Colonic mucosa (tissue), 4 donors: ENCODE measurements around the gene ZNF385B. TPM values are rescaled to one million over a fixed set of nuclear protein-coding genes. Genes with fewer than 3 reads are reported as not detected.

Source experiments
- DNase-seq: peaks from one replicate; pipeline ENCODE4 v3.0.0-alpha.2; 2020
- H3K27ac ChIP-seq: fragments of 200-600 bp; one replicate; pipeline ENCODE4 v1.8.0; 2021
- H3K27me3 ChIP-seq: fragments of 200-600 bp; one replicate; pipeline ENCODE4 v1.8.0; 2021
- H3K36me3 ChIP-seq: fragments of 200-600 bp; one replicate; pipeline ENCODE4 v1.8.0; 2021
- H3K4me1 ChIP-seq: fragments of 200-600 bp; one replicate; pipeline ENCODE4 v1.8.0; 2021; ENCODE audit warnings: mild to moderate bottlenecking
- H3K4me3 ChIP-seq: fragments of 200-600 bp; one replicate; pipeline ENCODE4 v1.8.0; 2021
- H3K9ac ChIP-seq, 2 donors: one replicate each; pipeline ENCODE4 v1.7.0; 2013; ENCODE audit warnings: control low read depth in 2 of 2, low read depth in 2 of 2, low read length in 2 of 2
- H3K9me3 ChIP-seq: fragments of 200-600 bp; one replicate; pipeline ENCODE4 v1.8.0; 2021
- intact Hi-C: fragments of 100-400 bp; cut with DNase I; formaldehyde crosslinking; loops from one replicate; pipeline ENCODE4 v1.14.1; 2022
- total RNA-seq, 2 donors: library from RNA; stranded (reverse); fragmentation: NEBNext Ultra II Directional in 1 of 2; extraction: Animal tissue kit (Norgen Biotek cat#: 25700) in 1 of 2; gene quantifications; one replicate each; pipeline ENCODE4 v1.2.1, GENCODE V29; 2021
- TF ChIP-seq, protein P1 (sequence below): fragments of 200-600 bp; IDR thresholded peaks from one replicate; pipeline ENCODE4 v1.8.0; 2022; ENCODE audit warnings: antibody characterized with exemption, mild to moderate bottlenecking
- donor health status: healthy.
- donor health status: DM: no; HTN: no; CAD: no.
- donor health status: DM: no; HTN: no; CAD: no.

ZNF385B gene
- total RNA-seq, 2 donors from 2014 or later, result 0.10 to 0.69 TPM

DNA sequence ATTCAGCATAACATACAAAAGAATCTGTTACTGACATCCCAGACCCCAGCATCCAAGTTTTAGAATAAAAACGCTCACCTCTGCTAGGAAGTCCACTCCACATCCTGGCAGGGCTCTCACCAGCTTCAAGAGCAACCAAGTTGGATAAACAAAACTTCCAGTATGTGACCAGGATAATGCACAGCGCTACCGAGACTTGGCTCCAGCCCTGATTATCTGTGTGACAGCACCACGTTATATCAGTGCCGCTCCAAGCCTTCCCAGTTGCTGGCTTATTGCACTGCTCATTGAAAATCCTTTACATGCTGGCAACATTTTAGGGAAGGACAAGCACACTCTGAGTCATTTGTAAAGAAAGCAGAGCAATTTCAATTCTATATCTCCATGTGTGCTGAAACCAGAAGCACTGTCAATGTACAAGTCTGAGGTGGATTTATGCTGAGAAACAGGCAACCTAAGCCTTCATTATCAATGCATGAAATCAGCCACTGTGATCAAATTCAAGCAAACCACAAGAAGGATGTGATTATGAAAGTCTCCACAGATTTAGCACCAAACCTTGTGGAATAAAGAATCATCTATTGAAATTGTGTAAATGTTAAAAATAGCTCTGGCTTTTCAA, 115.7 kb downstream of the ZNF385B start:
- DNase-seq, result no peak
- Histone ChIP-seq H3K9me3 (no peaks in the 10 kb centered on the region), H3K4me1 (no peaks in the 10 kb centered on the region), H3K4me3 (no peak overlapping the region), H3K36me3 (no peaks in the 10 kb centered on the region), H3K27ac (no peak overlapping the region), H3K9ac (no peak overlapping the region), H3K27me3 (no peaks in the 10 kb centered on the region)
- intact Hi-C loops, result no loop called here
- TF ChIP-seq, protein P1, sequence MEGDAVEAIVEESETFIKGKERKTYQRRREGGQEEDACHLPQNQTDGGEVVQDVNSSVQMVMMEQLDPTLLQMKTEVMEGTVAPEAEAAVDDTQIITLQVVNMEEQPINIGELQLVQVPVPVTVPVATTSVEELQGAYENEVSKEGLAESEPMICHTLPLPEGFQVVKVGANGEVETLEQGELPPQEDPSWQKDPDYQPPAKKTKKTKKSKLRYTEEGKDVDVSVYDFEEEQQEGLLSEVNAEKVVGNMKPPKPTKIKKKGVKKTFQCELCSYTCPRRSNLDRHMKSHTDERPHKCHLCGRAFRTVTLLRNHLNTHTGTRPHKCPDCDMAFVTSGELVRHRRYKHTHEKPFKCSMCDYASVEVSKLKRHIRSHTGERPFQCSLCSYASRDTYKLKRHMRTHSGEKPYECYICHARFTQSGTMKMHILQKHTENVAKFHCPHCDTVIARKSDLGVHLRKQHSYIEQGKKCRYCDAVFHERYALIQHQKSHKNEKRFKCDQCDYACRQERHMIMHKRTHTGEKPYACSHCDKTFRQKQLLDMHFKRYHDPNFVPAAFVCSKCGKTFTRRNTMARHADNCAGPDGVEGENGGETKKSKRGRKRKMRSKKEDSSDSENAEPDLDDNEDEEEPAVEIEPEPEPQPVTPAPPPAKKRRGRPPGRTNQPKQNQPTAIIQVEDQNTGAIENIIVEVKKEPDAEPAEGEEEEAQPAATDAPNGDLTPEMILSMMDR, result no peak

DNA sequence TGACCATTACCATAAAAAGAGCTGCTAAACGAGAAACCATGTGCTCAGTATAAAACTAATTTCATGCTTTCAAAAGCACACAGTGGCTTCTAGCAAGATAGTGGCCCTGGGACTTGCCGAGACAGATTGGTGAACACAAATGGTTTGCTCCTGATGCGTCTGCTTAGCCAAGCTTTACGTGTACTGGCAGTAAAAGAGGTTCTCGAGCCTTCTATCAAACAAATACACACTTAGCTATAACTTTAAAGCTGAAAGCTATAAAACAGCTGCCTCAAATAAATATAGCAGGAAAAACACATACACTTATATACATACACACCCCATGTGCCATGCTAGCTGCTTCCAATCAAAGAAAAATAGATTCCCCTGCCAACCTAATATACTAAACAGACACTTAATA, 117.0 kb downstream of the ZNF385B start:
- DNase-seq, result no peak
- no peaks in the 10 kb centered on the region for H3K27me3 ChIP-seq
- H3K4me1 ChIP-seq, result no peaks in the 10 kb centered on the region
- H3K9me3 ChIP-seq, result no peaks in the 10 kb centered on the region
- intact Hi-C loops, result no loop called here
- H3K4me3 ChIP-seq, result no peak overlapping the region
- no peak overlapping the region for H3K27ac ChIP-seq
- H3K9ac ChIP-seq, result no peak overlapping the region
- no peaks in the 10 kb centered on the region for H3K36me3 ChIP-seq
- TF ChIP-seq, protein P1, result no peak

DNA sequence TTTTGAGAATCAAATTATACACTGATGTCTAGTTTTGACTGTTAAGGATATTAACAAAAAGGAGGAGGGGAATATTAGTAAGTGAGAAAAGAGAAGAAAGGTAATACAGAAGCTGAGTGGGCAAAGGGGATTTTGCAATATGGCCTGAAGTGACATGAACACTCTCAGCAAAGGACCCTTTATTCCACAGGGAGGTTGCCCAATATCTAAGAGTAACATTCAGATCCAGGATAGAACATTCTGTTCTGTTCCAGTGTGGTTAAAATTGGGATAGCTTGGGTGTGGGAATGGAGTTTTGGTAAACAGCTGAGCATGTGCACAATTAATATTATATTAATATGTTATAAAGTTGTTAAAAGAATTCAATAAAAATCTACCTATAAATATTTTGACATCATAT, 120.1 kb downstream of the ZNF385B start:
- Histone ChIP-seq H3K27ac (no peak overlapping the region), H3K36me3 (no peaks in the 10 kb centered on the region), H3K27me3 (no peaks in the 10 kb centered on the region), H3K9ac (no peak overlapping the region), H3K4me1 (no peaks in the 10 kb centered on the region), H3K4me3 (no peak overlapping the region), H3K9me3 (no peaks in the 10 kb centered on the region)
- no peak for DNase-seq
- intact Hi-C loops, result no loop called here
- TF ChIP-seq, protein P1, result no peak

DNA sequence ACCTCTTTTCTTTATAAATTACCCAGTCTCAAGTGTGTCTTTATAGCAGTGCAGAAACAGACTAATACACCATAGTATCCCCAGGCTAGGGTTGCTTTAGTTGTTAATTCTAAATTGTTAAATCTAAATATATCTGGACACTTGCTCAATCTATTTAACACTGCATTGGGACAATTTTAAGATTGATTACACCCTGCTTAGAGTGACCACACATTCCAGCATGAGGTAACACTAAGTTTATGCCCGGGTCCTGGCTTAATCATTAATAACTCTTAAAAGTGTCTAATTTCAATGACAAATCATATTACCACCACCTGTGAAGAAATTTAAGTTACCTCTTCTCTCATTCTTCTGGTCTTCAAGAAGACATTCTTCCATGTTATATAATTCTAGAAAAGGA, 131.4 kb downstream of the ZNF385B start:
- TF ChIP-seq, protein P1, result no peak
- no peak overlapping the region for H3K4me3 ChIP-seq
- no peaks in the 10 kb centered on the region for H3K9me3 ChIP-seq
- intact Hi-C loops, result no loop called here
- H3K27ac ChIP-seq, result no peak overlapping the region
- no peaks in the 10 kb centered on the region for H3K4me1 ChIP-seq
- no peaks in the 10 kb centered on the region for H3K36me3 ChIP-seq
- H3K9ac ChIP-seq, result no peak overlapping the region
- no peak for DNase-seq
- H3K27me3 ChIP-seq, result no peaks in the 10 kb centered on the region

DNA sequence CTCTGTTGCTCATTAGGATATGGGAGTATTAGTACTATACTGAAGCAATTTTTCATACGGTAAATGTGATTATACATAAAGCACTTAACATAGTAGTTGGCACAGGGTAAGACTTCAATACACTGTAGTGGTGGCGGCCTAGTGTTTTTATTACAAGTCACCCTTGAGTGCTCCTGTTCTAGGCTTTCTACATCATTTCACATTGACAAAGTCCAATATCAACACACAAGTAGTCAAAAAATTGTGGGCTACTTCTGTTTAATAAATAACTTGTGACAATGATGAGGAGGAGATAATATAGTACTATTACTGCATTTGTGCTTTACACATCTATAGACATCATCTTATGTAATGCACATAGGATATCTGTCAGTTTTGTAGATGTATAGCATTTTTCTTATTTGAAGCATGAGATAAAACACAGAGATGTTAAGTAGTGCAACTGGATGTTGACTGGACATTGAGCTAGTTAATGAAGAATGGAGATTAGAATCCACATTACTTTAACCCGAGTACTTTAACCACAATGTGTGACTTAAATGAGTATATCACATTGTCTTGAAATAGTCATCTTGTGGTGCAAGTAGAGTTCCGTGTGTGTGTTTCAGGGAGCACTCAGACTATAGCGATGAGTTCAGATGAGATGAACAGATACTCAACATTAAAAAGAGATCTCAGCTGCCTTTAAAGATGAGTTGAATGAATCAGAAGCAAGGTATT, 134.8 kb downstream of the ZNF385B start:
- intact Hi-C loops, result no loop called here
- Histone ChIP-seq H3K4me1 (no peaks in the 10 kb centered on the region), H3K36me3 (no peaks in the 10 kb centered on the region), H3K4me3 (no peak overlapping the region), H3K27me3 (no peaks in the 10 kb centered on the region), H3K27ac (no peak overlapping the region), H3K9ac (no peak overlapping the region), H3K9me3 (no peaks in the 10 kb centered on the region)
- no peak for DNase-seq
- TF ChIP-seq, protein P1, result no peak
